ENCODE data around the gene SYNC.

Gene SYNC

DNA sequence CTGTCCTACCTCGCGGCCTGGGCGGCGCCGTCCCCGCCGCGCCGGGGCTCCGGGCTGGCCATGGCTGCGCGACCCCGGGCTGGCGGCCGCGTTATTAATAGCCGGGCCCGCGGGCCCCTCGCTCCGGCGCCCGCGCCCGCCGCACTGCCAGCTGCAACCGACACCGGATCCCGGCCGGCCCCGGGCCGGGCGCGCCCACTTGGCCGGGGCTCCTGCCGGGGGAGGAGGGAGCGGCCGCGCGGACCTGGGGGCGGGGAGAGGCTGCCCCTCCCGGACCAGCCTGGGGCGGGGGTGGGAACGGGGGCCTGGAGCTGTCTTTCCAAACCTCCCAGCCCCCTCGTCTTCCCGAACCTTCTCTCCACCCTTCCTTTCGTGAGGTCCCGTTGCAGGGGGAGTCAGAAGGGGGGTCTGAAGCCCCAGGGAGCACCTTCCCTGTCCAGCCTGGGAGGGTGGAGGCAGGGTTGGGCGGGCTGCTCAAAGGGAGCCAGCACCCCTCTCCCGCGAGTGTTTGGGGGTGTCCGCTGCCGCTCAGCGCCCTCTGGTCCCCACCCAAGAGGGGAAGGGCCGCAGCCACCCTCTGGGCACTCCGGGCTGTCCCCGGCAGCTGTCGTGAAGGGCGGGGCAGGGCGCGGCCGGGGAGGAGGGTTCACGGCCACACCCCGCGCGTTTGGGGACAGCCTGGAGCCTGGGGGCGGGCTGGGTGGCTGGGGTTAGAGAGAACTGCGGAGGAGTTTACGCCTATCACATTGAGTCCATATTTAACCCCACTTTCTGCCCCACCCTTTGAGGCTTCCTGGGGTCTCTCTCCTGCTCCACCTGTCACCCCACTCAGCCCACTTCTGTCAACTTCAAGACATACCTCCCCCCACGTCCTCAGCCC, at the start of gene SYNC:
SYNC (minus strand) TSS at position 172 of the 880 bp plus-strand sequence; CDS start at position 62, 110 bp downstream.
- H3K27ac ChIP-seq: peak within 1 kb of the TSS; percentile 48
- DNase-seq (ENCODE audit: low read depth, low spot score): no peak

DNA sequence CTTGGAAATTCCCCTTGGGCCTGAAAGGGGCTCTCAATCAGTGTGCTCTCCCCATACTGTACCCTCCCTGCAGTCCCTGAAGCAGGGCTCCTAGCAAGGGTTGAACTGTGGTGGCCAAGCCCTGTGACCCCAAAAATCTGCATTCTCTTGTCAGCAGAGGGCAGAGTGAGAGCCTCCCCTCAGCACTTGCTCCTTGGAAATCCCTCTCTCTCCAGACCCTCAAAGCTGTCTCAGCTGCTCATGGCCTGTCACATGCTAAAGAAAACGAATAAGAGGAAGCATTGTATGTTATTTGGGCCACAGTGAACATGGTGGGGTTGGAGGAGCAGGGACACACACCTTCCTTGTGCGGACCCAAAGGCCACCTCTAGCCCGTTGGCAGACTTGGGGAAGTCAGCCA, 47.2 kb upstream of the SYNC start:
- no peak for DNase-seq (ENCODE audit: low read depth, low spot score)
- H3K27ac ChIP-seq: no peak overlapping the region

DNA sequence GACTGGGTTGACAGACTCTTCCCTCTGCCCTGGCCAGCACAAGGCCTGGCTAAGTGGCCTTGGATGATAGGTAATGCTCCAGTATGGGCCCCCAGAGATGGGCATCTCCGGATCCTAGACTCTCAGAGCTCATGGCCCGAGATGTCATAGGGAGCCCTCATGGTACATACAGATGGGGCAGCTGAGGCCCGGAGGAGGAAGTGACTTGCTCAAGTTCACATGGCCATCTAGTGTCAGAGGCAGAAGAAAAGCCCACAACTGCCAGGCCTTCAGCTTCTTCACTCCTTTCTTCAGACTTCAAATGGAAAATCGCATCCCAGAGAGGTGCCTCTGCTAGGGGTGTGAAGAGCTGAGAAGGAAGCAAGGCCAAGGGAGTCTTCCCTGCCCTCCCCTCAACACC, 46.8 kb upstream of the SYNC start:
- H3K27ac ChIP-seq: no peak overlapping the region
- no peak for DNase-seq (ENCODE audit: low read depth, low spot score)

DNA sequence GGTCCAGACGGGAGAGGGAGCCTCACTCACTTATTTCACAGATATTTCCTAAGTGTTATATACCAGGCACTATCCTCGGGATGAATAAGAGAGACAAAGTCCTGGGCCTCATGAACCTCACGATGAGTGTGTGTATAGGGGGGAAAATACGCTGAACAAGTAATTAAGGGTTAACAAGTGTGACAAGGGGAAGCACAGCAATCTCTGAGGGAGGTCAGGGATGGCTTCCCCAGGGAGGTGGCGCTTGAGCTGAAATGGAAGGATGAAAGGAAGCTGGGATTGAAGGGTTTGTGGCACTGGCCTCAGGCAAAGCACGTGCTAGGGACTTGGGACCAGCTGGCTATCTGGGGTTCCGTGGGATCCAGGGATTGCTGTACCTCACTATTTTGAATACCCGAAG, 46.4 kb upstream of the SYNC start:
- DNase-seq (ENCODE audit: low read depth, low spot score): no peak
- H3K27ac ChIP-seq: no peak overlapping the region

DNA sequence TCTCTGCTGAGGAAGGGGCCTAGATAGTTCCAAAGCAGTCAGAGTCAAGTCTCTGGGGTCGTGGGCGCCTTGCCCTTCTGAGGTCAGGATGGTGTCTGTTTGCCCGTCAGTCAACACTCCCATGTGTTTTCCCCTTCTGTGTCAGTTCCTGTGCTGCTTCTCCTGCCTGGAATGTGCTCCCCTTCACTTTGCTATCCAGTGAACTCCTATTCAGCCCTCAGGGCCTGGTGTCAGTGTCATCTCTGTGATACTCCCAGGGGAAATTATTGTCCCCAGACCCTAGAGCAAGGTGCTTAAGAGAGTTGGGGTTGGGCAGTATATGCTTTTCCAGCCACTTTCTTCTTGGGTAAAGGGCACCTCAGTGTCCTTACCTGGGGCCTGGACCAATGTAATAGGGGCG, 45.8 kb upstream of the SYNC start:
- no peak overlapping the region for H3K27ac ChIP-seq
- DNase-seq (ENCODE audit: low read depth, low spot score): no peak

DNA sequence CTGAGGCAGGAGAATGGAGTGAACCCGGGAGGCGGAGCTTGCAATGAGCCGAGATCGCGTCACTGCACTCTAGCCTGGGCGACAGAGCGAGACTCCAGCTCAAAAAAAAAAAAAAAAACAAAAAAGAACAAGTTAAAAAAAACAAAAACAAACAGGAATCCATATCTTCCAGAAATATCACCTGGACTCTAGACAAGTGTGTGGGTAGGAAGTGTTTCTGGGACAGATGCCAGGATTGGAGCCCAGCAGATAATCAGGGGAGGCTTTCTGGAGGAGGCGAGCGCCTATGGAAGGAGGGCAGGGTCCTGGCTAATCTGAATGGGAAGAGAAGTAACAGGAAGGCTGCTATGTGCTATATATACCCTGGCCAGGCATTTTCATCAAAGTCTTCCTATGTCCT, 43.6 kb upstream of the SYNC start:
- no peak for DNase-seq (ENCODE audit: low read depth, low spot score)
- no peak overlapping the region for H3K27ac ChIP-seq

DNA sequence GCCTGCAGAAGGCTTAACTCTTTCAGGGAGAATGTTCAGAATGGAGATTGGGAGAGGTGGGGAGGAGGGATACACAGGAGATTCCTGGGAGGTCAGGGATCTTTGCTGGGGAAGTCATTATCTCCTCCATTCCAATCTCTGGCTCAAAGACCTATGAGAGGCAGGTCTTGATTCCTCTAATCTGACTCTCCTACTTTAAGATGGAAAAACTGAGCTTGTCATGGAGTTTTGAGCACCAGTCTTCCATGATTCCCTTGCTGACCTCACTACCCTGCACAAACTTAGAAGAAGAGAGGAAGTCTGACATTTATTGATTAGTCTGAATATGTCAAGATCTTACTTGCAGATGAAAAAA, 41.5 kb upstream of the SYNC start:
- DNase-seq (ENCODE audit: low read depth, low spot score): no peak
- H3K27ac ChIP-seq: peak overlapping the region; percentile 93

DNA sequence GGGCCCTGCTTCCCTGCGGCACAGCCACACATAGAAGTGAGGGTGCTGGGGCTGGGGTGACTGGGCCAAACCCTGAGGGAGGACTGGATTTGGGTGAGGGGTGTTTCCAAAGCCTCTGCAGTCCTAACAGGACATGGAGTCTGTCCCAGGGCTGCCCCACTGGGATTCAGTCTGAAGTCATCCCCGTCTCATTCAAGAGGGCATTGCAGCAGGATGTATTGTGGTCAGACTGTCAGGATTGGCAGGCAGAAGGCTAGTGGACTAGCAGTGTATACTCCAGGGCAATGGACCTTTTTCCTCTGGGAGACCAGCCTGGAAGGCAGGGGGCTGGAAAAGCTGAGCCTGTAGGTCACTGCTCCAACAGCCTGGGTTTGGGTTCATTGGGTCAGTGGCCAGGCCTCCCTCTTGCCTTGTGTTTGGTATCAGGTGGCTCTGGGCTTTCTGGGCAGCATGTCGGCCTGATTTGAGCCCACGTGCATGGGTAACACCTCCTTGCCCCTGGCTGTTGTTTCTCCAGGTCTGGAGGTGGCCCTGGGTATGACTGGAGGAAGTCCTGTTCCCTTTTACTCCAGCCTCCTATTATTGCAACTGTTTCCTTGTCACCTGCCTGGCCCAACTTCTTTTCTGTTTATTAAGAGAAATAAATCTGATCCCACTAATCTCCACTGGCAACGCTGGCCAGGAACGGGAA, 41.0 kb upstream of the SYNC start:
- H3K27ac ChIP-seq: peak overlapping the region; percentile 93

DNA sequence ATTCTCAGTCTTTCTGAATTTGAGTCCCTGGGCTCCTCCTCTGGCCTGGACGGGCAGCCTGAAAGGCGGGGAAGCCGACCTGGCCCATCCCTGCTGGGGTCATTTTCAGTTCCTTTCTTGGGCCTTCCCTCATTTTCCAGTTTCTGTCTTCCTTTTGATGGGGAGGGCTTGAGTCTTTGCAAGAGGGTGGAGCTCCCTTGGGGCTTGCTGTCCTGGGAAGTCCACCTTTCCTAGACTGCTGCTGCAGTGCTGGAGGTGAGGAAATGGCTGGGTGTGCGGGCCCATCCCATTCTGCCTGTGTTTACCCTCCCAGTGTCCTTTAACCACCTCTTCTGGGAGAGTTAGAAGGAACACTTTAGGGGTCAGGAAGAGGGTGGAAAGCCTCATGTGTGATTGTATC, 40.4 kb upstream of the SYNC start:
- peak overlapping the region; percentile 93 for H3K27ac ChIP-seq
- no peak for DNase-seq (ENCODE audit: low read depth, low spot score)

More for the DNA sequence above, 41.0 kb upstream of the SYNC start:
- no peak for DNase-seq (ENCODE audit: low read depth, low spot score)

DNA sequence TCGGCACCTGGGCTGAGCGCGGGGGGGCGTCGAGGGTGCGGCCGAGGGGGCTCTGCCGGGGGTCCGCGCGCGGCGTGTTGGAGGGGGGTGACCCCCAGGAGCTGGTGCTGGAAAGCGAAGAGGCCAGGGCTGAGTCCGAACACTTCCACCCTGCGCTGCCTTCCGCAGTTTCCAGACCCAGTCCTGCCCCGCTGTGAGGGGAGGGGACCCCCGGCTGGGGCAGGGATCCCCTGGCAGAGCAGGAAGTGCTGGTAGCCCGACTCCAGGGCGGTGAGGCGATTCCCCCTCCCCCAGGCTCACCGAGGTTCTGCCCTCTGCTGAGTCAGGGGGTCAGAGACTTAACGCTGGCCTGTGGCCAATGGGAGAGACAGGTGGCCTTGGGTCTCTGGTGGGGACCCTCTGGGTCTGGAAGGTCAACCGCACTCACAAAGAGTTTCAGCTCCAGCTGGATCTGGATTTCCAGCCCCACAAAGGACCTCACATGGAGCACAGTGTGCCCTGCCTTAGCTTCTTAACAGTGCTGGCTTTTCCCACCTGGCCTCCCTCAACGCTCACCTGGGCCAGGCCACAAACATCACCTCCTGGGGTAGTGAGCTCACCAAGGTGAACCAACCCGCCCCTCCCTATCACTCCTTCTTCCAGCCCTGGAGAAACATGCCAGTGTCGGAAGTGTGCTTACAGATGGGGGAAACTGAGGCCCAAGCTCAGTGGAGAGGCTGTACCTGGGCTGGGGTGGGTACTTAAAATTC, 39.8 kb upstream of the SYNC start:
- DNase-seq (ENCODE audit: low read depth, low spot score): no peak
- H3K27ac ChIP-seq: peak overlapping the region; percentile 93

DNA sequence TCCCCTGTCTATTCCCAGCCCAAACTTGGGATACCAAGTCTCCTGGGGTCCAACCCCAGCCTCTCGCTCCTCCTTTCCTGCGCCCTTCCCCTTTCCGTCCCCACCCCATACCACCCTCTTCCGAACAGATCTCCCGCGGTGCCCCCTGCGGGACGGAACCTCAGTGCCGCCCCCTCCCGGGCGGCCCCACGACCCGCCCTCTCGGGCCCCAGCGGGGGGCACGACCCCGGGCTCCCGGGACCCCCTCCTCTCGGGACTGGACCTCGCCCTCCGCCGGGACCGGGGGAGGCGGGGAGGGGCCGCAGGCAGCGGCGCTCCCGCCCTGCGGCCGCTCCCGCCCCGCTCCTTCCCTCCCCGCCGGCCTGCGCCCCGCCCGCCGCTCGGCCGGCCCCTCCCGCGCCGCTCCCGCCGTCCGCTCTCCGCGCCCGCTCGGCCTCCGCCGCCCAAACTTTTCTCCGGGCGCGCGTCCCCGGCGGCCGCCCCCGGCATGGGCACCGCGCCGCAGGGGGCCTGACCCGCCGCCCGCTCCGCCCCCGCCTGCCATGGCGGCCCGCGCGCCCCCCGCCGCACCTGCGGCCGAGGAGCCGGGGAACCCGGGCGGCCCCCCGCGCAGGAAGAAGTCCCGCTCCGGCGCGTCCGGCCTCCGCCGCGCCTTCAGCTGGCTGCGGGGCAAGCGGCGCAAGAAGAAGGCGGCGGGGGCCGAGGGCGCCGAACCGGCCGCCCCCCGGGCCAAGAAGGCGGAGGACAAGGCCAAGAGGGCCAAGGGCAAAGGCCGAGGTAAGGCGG, 39.0 kb upstream of the SYNC start:
- H3K27ac ChIP-seq: peak overlapping the region; percentile 93

DNA sequence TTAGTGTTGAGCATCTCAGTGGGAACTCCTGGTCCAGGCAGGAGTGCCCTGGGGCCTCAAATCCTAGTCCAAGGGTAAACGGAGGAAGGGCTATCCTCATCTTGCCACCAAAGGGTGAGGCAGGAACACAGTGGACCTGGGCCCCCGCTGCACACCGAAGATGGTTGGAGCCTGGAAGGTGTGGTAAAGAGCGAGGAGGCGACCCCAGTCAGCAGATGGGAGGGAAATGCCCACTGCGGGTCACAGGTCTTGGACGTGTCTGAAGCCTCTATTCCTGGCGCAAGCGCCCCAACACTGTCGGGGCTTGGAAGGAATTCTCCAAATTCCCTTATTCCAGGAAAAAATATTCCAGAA, 38.5 kb upstream of the SYNC start:
- DNase-seq (ENCODE audit: low read depth, low spot score): no peak
- peak overlapping the region; percentile 93 for H3K27ac ChIP-seq

More for the DNA sequence above, 39.0 kb upstream of the SYNC start:
- no peak for DNase-seq (ENCODE audit: low read depth, low spot score)

DNA sequence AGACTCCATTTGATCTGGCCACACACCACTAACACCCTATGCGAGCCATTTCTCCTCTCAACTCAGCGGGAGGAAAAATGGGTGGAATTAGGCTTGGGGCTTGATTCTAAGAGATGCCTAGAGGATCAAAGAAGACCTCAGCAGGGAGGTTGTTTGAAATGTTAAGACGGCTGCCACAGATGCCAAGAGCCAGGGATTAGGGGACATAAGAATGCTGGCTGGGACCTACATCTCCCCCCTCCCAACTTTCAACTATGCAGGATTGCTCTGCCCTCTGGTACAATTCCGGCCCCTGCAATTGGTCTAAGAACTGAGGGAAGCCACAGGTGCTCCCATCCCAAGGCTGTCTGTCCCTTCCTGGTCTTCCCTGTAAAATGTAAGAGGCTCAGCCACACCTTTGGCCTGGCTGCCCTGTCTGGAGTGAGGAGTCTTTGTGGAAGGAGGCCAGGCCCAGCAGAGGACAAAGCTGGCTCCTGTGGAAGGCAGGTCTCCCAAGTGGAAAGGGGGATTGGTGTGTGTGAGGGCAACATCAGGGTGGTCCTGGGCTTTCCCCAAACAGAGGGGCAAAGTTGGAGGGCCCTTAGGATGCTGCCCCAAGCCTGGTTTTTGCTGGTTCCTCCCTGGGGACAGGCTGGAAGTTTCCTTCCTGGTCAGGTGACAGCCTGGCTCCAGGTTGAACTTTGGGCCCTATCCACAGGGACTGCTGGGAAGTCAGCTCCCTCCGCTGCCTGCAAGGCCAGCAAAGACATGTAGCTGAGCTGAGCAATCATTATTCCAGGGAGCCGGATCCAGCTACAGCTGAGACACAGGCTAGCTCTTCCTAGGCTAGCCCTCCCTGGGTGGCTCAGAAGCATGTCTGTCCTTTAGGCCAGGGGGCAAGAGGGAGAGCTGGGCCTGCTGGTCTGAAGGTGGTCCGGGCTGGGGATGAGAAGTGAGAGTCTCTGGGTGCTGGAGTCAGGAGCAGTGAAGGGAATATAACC, 34.5 kb upstream of the SYNC start:
- DNase-seq (ENCODE audit: low read depth, low spot score): no peak
- H3K27ac ChIP-seq: no peak overlapping the region

DNA sequence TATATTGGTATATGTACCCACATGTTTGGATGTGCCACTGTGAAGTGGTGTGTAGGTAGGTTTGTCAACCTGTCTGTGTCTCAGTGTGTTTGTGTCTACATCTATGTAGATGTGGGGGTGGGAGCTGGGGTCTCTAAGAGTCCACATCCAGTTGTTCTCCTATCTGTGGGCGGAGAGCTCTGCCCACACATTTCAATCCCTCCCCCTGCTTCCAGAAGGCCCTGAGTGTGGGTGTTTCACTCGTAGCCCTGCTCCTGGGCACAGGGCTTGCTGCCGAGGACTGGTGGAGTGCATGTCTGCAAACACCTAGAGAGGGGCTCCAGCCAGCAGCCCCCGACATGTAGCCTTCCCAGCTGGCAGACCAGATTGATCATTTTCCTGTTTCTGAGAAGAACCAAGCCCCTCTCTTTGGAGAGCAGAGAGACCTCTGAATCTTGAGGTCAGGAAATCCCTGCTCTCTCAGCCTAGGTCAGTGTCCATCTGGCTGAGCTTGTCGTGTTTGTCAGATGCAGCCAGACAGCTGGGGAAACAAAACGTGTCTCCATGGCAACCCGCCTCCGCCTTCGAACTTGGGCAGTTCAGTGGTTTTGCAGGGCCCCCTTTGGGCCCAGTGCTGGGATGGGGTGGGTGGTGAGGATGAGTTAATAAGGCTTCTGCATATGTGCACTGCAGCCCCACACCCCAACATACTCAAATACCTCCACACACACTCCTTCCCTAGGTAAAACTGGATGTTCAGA, 31.2 kb upstream of the SYNC start:
- no peak for DNase-seq (ENCODE audit: low read depth, low spot score)
- no peak overlapping the region for H3K27ac ChIP-seq

DNA sequence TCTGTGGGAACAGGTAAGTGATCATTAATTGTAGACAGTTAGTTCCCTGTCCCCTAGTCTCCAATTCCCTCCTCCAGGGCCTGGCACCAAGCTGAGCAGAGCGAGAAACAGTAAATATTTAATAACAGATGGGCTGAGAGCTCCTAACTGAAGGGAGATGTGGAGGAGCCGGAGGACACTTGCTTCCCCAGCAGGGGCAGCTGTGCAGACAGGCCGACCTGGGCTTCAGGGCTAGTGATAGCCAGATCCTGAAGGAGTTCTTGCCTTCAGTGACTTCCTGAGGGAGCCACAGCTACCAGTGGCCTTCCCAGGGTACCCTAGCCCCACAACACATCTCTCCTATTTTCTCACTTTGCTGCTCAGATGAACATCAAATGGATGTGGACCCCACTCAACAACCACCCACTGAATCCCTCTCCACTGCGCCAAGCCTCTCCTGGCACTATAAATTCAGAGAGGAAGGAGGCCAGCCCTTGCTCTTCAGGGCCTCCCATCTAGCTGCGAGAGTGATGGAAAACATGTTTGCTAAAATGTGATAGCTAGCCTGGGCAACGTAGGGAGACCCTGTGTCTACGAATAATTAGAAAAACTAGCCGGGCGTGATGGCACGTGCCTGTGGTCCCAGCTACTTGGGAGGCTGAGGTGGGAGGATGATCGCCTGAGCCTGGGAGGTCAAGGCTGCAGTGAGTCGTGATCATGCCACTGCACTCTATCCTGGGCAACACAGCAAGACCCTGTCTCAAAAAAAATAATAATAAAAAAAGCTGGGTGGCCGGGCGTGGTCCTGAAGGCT, 26.9 kb upstream of the SYNC start:
- no peak for DNase-seq (ENCODE audit: low read depth, low spot score)
- H3K27ac ChIP-seq: peak overlapping the region; percentile 35

DNA sequence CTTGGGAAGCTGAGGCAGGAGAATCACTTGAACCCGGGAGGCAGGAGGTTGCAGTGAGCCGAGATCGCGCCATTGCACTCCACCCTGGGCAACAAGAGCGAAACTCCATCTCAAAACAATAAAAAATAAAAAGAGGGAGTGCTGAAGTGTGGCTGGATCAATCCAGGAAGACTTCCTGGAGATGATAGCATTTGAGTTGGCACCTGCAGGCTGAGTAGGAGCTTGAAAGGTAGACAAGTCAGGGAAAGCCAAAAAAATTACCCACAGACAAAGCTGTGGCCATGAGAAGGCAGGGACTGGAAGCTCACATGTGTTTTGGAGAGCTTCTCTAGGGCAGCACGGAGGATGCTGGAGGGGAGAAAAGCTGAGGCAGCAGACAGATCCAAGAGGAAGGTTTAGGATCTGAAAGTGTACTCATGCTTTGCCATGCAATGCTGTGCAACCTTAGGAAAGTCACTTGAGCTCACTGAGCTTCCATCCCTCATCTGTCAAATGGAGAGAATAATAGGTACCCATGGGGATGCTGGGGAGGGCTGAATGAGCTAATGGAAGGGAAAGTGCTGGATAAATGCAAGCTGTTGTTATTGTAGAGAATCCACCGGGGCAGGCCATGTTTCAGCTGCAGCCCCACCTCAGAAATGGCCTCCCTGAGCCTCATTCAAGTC, 26.0 kb upstream of the SYNC start:
- H3K27ac ChIP-seq: no peak overlapping the region
- no peak for DNase-seq (ENCODE audit: low read depth, low spot score)

DNA sequence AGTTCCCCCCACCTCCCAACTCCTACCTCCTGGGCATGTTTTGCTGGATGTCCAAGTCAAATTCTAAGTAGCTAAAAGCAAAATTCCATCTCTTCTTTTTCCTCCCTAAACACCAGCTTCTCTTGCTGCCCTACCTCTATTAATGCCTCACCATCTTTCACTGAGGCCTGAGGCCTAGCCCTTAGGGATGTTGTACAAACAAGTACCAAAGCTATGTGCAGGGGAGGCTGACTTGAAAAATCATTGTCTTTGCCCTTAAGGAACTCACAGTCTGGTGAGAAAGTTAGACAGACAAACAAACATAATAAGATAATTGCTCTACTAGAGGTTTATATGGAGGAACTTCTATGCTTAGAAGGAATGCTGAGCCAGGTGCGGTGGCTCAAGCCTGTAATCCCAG, 25.3 kb upstream of the SYNC start:
- no peak for DNase-seq (ENCODE audit: low read depth, low spot score)
- H3K27ac ChIP-seq: no peak overlapping the region

All from epithelial cell of prostate (primary cell).